ENCODE results near the gene NELL1. TPM values are rescaled to one million over a fixed set of nuclear protein-coding genes. Genes with fewer than 3 reads are reported as not detected.

NELL1 gene
- total and polyA plus RNA-seq, 2 experiments from 2014 or later = 2.1 to 7.7 TPM

DNA sequence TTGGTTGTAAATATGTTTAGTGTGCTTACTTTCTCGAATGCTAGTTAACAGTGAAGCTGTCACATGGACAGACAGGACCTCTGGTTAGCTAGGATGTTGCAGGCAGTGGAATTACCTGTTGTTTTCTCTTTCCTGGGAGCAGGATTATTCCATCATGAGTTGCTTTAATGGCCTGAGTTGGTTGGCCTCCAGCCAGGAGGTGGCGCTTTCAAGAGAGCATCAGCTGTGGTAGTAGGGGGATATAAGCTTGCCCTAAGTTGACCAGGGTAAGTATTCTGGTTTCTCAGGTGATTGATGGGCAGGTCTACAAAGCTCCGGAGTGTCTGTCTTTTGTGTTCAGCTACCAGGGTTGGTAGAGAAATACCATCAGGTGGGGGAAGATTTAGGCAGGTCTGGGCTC is 43.5 kb downstream of the NELL1 start:
- Histone ChIP-seq H3K27me3 (no peaks in the 10 kb centered on the region), H3K27ac (no peak overlapping the region), H3K4me3 (no peak overlapping the region), H3K36me3 (no peaks in the 10 kb centered on the region), H3K9me3 (ENCODE audit: low read depth) (no peaks in the 10 kb centered on the region), H3K4me1 (ENCODE audit: low read depth) (no peaks in the 10 kb centered on the region)
- no peak for TF ChIP-seq CTCF (IDR thresholded peaks at IDR 0.05; ENCODE audit: low read depth, low read length)
- no peak for DNase-seq (ENCODE audit: low read depth in 1 of 2, low spot score in 1 of 2)

DNA sequence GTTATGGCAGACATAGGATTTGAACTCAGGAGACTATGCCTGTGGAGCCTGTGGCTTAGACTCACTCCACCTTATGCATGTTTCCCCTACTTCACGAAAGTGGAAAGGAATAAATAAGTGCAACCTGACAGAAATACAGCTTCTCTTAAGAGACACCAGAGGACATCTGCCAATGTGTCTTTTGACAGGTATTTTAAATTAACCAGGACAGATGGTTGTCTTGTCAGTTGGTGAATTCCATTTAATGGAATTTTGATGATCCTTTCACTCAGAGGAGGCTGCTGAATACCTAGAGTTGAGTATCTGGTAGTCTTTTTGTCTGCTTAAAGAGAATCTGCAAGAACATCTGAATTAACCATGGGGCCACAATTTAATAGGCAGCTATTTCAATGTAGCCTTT is 46.1 kb downstream of the NELL1 start:
- no peak for TF ChIP-seq CTCF (IDR thresholded peaks at IDR 0.05; ENCODE audit: low read depth, low read length)
- no peak overlapping the region for H3K27ac ChIP-seq
- H3K36me3 ChIP-seq = no peaks in the 10 kb centered on the region
- DNase-seq (ENCODE audit: low read depth in 1 of 2, low spot score in 1 of 2) = no peak
- H3K27me3 ChIP-seq = no peaks in the 10 kb centered on the region
- no peak overlapping the region for H3K4me3 ChIP-seq
- no peaks in the 10 kb centered on the region for H3K4me1 ChIP-seq (ENCODE audit: low read depth)
- H3K9me3 ChIP-seq (ENCODE audit: low read depth) = no peaks in the 10 kb centered on the region

DNA sequence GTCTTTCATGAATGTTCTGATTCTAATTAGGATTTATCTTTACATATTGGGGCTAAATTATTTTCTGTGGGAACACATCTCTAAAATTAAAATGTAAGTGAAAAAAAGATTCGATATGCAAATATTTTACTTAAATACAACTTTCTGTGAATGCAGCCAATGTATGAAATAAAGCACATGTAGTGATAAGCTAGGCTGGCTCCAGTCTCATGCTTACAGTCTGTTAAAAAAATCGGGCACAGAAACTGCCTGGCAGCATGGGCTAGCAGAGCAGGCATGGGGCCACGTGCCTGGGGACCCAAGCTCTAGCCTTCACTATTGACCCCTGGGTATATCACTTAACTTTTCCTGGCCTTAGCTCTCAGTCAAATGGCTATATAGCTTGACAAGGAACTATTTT is 46.5 kb downstream of the NELL1 start:
- Histone ChIP-seq H3K4me3 (no peak overlapping the region), H3K27me3 (no peaks in the 10 kb centered on the region), H3K27ac (no peak overlapping the region), H3K4me1 (ENCODE audit: low read depth) (no peaks in the 10 kb centered on the region), H3K9me3 (ENCODE audit: low read depth) (no peaks in the 10 kb centered on the region), H3K36me3 (no peaks in the 10 kb centered on the region)
- DNase-seq (ENCODE audit: low read depth in 1 of 2, low spot score in 1 of 2) = no peak
- TF ChIP-seq CTCF (IDR thresholded peaks at IDR 0.05; ENCODE audit: low read depth, low read length) = no peak

GRCh38 chr11:20719821-20720220 is 50.4 kb downstream of the NELL1 start:
- Histone ChIP-seq H3K9me3 (ENCODE audit: low read depth) (no peaks in the 10 kb centered on the region), H3K36me3 (no peaks in the 10 kb centered on the region), H3K27me3 (no peaks in the 10 kb centered on the region), H3K4me3 (no peak overlapping the region), H3K4me1 (ENCODE audit: low read depth) (no peaks in the 10 kb centered on the region), H3K27ac (no peak overlapping the region)
- no peak for TF ChIP-seq CTCF (IDR thresholded peaks at IDR 0.05; ENCODE audit: low read depth, low read length)
- no peak for DNase-seq (ENCODE audit: low read depth in 1 of 2, low spot score in 1 of 2)

DNA sequence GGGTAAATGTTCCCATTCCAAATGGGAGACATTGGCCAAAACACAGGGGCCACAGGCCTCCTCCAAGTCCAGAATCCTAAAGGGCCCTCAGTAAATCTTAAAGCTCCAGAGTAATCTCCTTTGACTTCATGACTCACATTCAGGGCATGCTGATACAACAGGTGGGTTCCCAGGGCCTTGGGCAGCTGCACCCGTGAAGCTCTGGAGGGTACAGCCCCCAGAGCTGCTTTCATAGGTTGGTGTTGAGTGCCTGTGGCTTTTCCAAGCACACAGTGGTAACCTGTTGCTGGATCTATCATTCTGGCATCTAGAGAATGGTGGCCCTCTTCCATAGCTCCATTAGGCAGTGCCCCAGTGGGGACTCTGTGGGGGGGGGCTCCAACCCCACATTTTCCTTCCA is 54.0 kb downstream of the NELL1 start:
- no peak for TF ChIP-seq CTCF (IDR thresholded peaks at IDR 0.05; ENCODE audit: low read depth, low read length)
- Histone ChIP-seq H3K36me3 (no peaks in the 10 kb centered on the region), H3K4me3 (no peak overlapping the region), H3K4me1 (ENCODE audit: low read depth) (no peaks in the 10 kb centered on the region), H3K9me3 (ENCODE audit: low read depth) (no peaks in the 10 kb centered on the region), H3K27me3 (no peaks in the 10 kb centered on the region), H3K27ac (no peak overlapping the region)
- no peak for DNase-seq (ENCODE audit: low read depth in 1 of 2, low spot score in 1 of 2)

GRCh38 chr11:20729597-20730105 is 60.3 kb downstream of the NELL1 start:
- no peak for DNase-seq (ENCODE audit: low read depth in 1 of 2, low spot score in 1 of 2)
- no peaks in the 10 kb centered on the region for H3K9me3 ChIP-seq (ENCODE audit: low read depth)
- no peak overlapping the region for H3K4me3 ChIP-seq
- TF ChIP-seq CTCF (IDR thresholded peaks at IDR 0.05; ENCODE audit: low read depth, low read length) = no peak
- H3K4me1 ChIP-seq (ENCODE audit: low read depth) = no peaks in the 10 kb centered on the region
- no peak overlapping the region for H3K27ac ChIP-seq
- H3K27me3 ChIP-seq = no peaks in the 10 kb centered on the region
- no peaks in the 10 kb centered on the region for H3K36me3 ChIP-seq

All from cardiac muscle cell (in vitro differentiated cells and primary cell).